DND-41 (cell line): ENCODE data around the gene PRSS37.

Experiments
- ATAC-seq: fragments of 200-7000 bp; cut with Tn5 transposase; 3 replicates; pipeline ENCODE4 v1.9.1; 2021; ENCODE audit warnings: low read depth; ENCODE audit not compliant: insufficient read depth
- DNase-seq: peaks from one replicate; pipeline ENCODE4 v3.0.0-alpha.2; 2020
- H2AFZ ChIP-seq: 2 replicates; pipeline ENCODE4 v1.6.0; 2012; ENCODE audit warnings: low read depth, low read length
- H3K27ac ChIP-seq: 2 replicates; pipeline ENCODE4 v1.5.1; 2012; ENCODE audit warnings: low read length, inconsistent platforms
- H3K27me3 ChIP-seq: fragments of 200-600 bp; sonication (generic); 2 replicates; pipeline ENCODE4 v1.6.0; 2012; ENCODE audit warnings: low read length, mild to moderate bottlenecking, inconsistent platforms; ENCODE audit not compliant: insufficient read depth, poor library complexity
- H3K36me3 ChIP-seq: 2 replicates; pipeline ENCODE4 v1.5.1; 2012; ENCODE audit warnings: low read length, inconsistent platforms; ENCODE audit not compliant: insufficient read depth
- H3K4me1 ChIP-seq: 2 replicates; pipeline ENCODE4 v1.5.1; 2012; ENCODE audit warnings: mild to moderate bottlenecking, low read length; ENCODE audit not compliant: insufficient read depth
- H3K4me2 ChIP-seq: 2 replicates; pipeline ENCODE4 v1.6.0; 2012; ENCODE audit warnings: mild to moderate bottlenecking, moderate library complexity, low read length, inconsistent platforms; ENCODE audit not compliant: insufficient read depth
- H3K4me3 ChIP-seq, 2 experiments: fragments of 200-600 bp in 1 of 2; shearing (Covaris generic) in 1 of 2; 2 replicates each; pipeline ENCODE4 v1.5.1; 2012 to 2016; ENCODE audit warnings: inconsistent platforms in 2 of 2, low read length in 2 of 2, mild to moderate bottlenecking in 2 of 2, low read depth in 1 of 2, moderate library complexity in 1 of 2
- H3K79me2 ChIP-seq: 2 replicates; pipeline ENCODE4 v1.6.0; 2012; ENCODE audit warnings: low read length, inconsistent platforms; ENCODE audit not compliant: insufficient read depth
- H3K9ac ChIP-seq: 2 replicates; pipeline ENCODE4 v1.6.0; 2012; ENCODE audit warnings: low read depth, mild to moderate bottlenecking, inconsistent platforms, low read length, moderate library complexity
- H3K9me3 ChIP-seq: 2 replicates; pipeline ENCODE4 v1.5.1; 2012; ENCODE audit warnings: low read length, moderate library complexity, mild to moderate bottlenecking, inconsistent platforms; ENCODE audit not compliant: insufficient read depth, severe bottlenecking
- H4K20me1 ChIP-seq: 2 replicates; pipeline ENCODE4 v1.6.0; 2012; ENCODE audit warnings: low read length; ENCODE audit not compliant: insufficient read depth
- CTCF ChIP-seq: IDR thresholded peaks from 2 replicates; pipeline ENCODE4 v1.5.1; 2012; ENCODE audit warnings: borderline replicate concordance, low read length, moderate library complexity, mild to moderate bottlenecking; ENCODE audit not compliant: poor library complexity, severe bottlenecking; ENCODE audit errors: extremely low read depth
- EZH2 ChIP-seq: IDR thresholded peaks from 3 replicates; pipeline ENCODE4 v1.6.1; 2012; ENCODE audit warnings: borderline replicate concordance, low read depth, mild to moderate bottlenecking, moderate library complexity, low read length, inconsistent platforms; ENCODE audit not compliant: severe bottlenecking

PRSS37 gene

GRCh38 chr7:141820067-141820466 is 21.2 kb downstream of the PRSS37 start:
- TF ChIP-seq CTCF (no peak), EZH2 (no peak)
- Histone ChIP-seq H3K27me3 (no peaks in the 10 kb centered on the region), H2AFZ (no peak overlapping the region), H3K79me2 (no peaks in the 10 kb centered on the region), H3K4me2 (no peak overlapping the region), H4K20me1 (no peaks in the 10 kb centered on the region), H3K36me3 (no peaks in the 10 kb centered on the region), H3K4me1 (no peaks in the 10 kb centered on the region), H3K27ac (no peak overlapping the region), H3K9ac (no peak overlapping the region), H3K9me3 (peaks cover 8% of the 10 kb centered on the region), H3K4me3 (no peak overlapping the region)
- DNase-seq = no peak
- no peak for ATAC-seq

GRCh38 chr7:141792526-141792925 is 48.8 kb downstream of the PRSS37 start:
- H3K27me3 ChIP-seq = no peaks in the 10 kb centered on the region
- H3K4me2 ChIP-seq = no peak overlapping the region
- no peaks in the 10 kb centered on the region for H3K79me2 ChIP-seq
- no peaks in the 10 kb centered on the region for H4K20me1 ChIP-seq
- DNase-seq (no peak), ATAC-seq (no peak)
- H3K4me3 ChIP-seq = no peak overlapping the region
- TF ChIP-seq EZH2 (no peak), CTCF (no peak)
- H3K9me3 ChIP-seq = no peaks in the 10 kb centered on the region
- 0 out of 2 replicates have a peak, but pooled peaks cover 7% of the 10 kb centered on the region for H3K36me3 ChIP-seq
- H2AFZ ChIP-seq = no peak overlapping the region
- no peaks in the 10 kb centered on the region for H3K4me1 ChIP-seq
- no peak overlapping the region for H3K27ac ChIP-seq
- no peak overlapping the region for H3K9ac ChIP-seq

- Histone ChIP-seq H3K36me3 (0 out of 2 replicates have a peak, but pooled peaks cover 7% of the 10 kb centered on the region), H3K4me3 (no peak within 1 kb of the TSS), H3K4me1 (no peaks in the 10 kb centered on the region), H3K4me2 (no peak within 1 kb of the TSS), H3K9ac (no peak within 1 kb of the TSS), H3K27me3 (no peaks in the 10 kb centered on the region), H3K79me2 (no peaks in the 10 kb centered on the region), H3K9me3 (no peaks in the 10 kb centered on the region), H3K27ac (no peak within 1 kb of the TSS), H2AFZ (no peak within 1 kb of the TSS), H4K20me1 (0 out of 2 replicates have a peak, but pooled peaks cover 2% of the 10 kb centered on the region)
- no peak for TF ChIP-seq CTCF
- TF ChIP-seq EZH2 = no peak
- ATAC-seq (no peak), DNase-seq (no peak)
These were observed 51.4 kb downstream of the PRSS37 start, which contains the start of gene TAS2R5 for GRCh38 chr7:141789917-141790316. TAS2R5 (plus strand) TSS chr7:141790217; CDS start chr7:141790362, 145 bp downstream.
